Lower leg skin (tissue), 4 donors: Measurements from ENCODE around the gene KIF7. TPM values are rescaled to one million over a fixed set of nuclear protein-coding genes. Genes with fewer than 3 reads are reported as not detected.

ENCODE experiments used
- DNase-seq, 2 donors: peaks; one replicate each; pipeline ENCODE4 v3.0.0-alpha.2; 2019; ENCODE audit warnings: low spot score in 2 of 2
- H3K4me3 ChIP-seq: fragments of 200-600 bp; sonication (generic); 2 replicates; pipeline ENCODE4 v1.5.1; 2017; ENCODE audit warnings: mild to moderate bottlenecking, low read depth; ENCODE audit not compliant: poor library complexity, severe bottlenecking
- CTCF ChIP-seq, 3 donors: fragments of 450-650 bp; IDR thresholded peaks; one replicate each; pipeline ENCODE4 v1.5.1; 2016; ENCODE audit warnings: antibody characterized with exemption in 3 of 3, mild to moderate bottlenecking in 3 of 3, moderate library complexity in 2 of 3
- POLR2A ChIP-seq, 2 donors: fragments of 450-650 bp; IDR thresholded peaks; one replicate each; pipeline ENCODE4 v1.6.1; 2016 to 2017; ENCODE audit warnings: antibody characterized with exemption in 2 of 2, mild to moderate bottlenecking in 1 of 2, moderate library complexity in 1 of 2
- WGBS, 2 donors: methylation state at CpG; one replicate each; pipeline ENCODE4 v1.1.5; 2018; 5-methylcytosine and 5-hydroxymethylcytosine counted together
- intact Hi-C: fragments of 100-400 bp; cut with DNase I; formaldehyde crosslinking; loops from one replicate; pipeline ENCODE4 v1.15.0; 2023; ENCODE audit warnings: low total_unique reads
- total RNA-seq, 4 donors: library from RNA; depleted of rRNA; stranded (reverse); fragments of >200 nt; gene quantifications; one replicate each; pipeline ENCODE4 v1.1.0, GENCODE V29; 2016

Gene KIF7
- total RNA-seq, 4 donors from 2014 or later, result 1.3 to 3.7 (median 1.9) TPM

GRCh38 chr15:89656116-89656815 is 999 bp upstream of the KIF7 start:
- 75 to 80% methylated on average over 7 of the region's 7 CpGs for WGBS, 2 donors
- peak in 1 of 2 donors; percentile 42 for DNase-seq
- TF ChIP-seq CTCF (IDR thresholded peaks at IDR 0.05), result no peak

GRCh38 chr15:89654301-89654761 is 936 bp downstream of the KIF7 start:
- no peak for TF ChIP-seq POLR2A (IDR thresholded peaks at IDR 0.05)
- TF ChIP-seq CTCF (IDR thresholded peaks at IDR 0.05), result no peak
- intact Hi-C loops, result no loop called here
- H3K4me3 ChIP-seq, result no peak overlapping the region
- WGBS, 2 donors, result 38 to 46% methylated on average over 14 of the region's 14 CpGs
- DNase-seq, result no peak

More at GRCh38 chr15:89656116-89656815, 999 bp upstream of the KIF7 start:
- intact Hi-C loops, result no loop called here
- H3K4me3 ChIP-seq, result no peak overlapping the region

- H3K4me3 ChIP-seq, result no peak overlapping the region
- TF ChIP-seq CTCF (IDR thresholded peaks at IDR 0.05) (no peak), POLR2A (IDR thresholded peaks at IDR 0.05) (no peak)
- DNase-seq, result no peak
- WGBS, 2 donors, result 93 to 96% methylated on average over 2 of the region's 2 CpGs
- intact Hi-C loops, result no loop called here
Observed at GRCh38 chr15:89653578-89653977, 1.7 kb downstream of the KIF7 start.

GRCh38 chr15:89652666-89653065 is 2.6 kb downstream of the KIF7 start:
- DNase-seq, result no peak
- intact Hi-C loops, result no loop called here
- no peak overlapping the region for H3K4me3 ChIP-seq
- no peak for TF ChIP-seq POLR2A (IDR thresholded peaks at IDR 0.05)
- TF ChIP-seq CTCF (IDR thresholded peaks at IDR 0.05), result no peak
- WGBS, 2 donors, result 86 to 93% methylated on average over 9 to 13 of the region's 16 CpGs

GRCh38 chr15:89652131-89652530 is 3.1 kb downstream of the KIF7 start:
- 69 to 89% methylated on average over 7 of the region's 7 CpGs for WGBS, 2 donors
- H3K4me3 ChIP-seq, result no peak overlapping the region
- TF ChIP-seq POLR2A (IDR thresholded peaks at IDR 0.05) (no peak), CTCF (IDR thresholded peaks at IDR 0.05) (no peak)
- intact Hi-C loops, result no loop called here
- no peak for DNase-seq

GRCh38 chr15:89649716-89650115 is 5.6 kb downstream of the KIF7 start:
- WGBS, 2 donors, result 94 to 97% methylated on average over 12 to 15 of the region's 15 CpGs
- TF ChIP-seq POLR2A (IDR thresholded peaks at IDR 0.05), result no peak
- no peak for TF ChIP-seq CTCF (IDR thresholded peaks at IDR 0.05)
- intact Hi-C loops, result no loop called here
- no peak for DNase-seq
- no peak overlapping the region for H3K4me3 ChIP-seq
